Hindlimb muscle (tissue), 1 donor: ENCODE measurements around the gene THAP11. TPM values are rescaled to one million over a fixed set of nuclear protein-coding genes. Genes with fewer than 3 reads are reported as not detected.
A peak's percentile ranks its signal among the peaks of the same experiment; 100 is the strongest.

Source experiments
- DNase-seq: peaks from one replicate; pipeline ENCODE4 v3.0.0-alpha.2; 2013
- polyA plus RNA-seq: library from polyadenylated mRNA; unstranded; fragments of 120-200 nt; gene quantifications from one replicate; pipeline ENCODE4 v1.2.1, GENCODE V29; 2013; ENCODE audit not compliant: insufficient read length

The THAP11 gene
- polyA plus RNA-seq: 27.0 TPM

GRCh38 chr16:67841816-67842508 lies at the start of gene THAP11:
THAP11 (plus strand) TSS chr16:67842320; CDS start chr16:67842555, 235 bp downstream.
- DNase-seq: peak; percentile 97

- no peak for DNase-seq
These were observed 45.9 kb upstream of the THAP11 start for GRCh38 chr16:67796099-67796718.

GRCh38 chr16:67800338-67800926 lies 41.7 kb upstream of the THAP11 start:
- DNase-seq: no peak

- no peak for DNase-seq
These were observed 40.9 kb upstream of the THAP11 start for GRCh38 chr16:67801241-67801640.

- DNase-seq: no peak
These were observed 40.2 kb upstream of the THAP11 start for GRCh38 chr16:67801883-67802282.

- DNase-seq: no peak
These were observed 38.2 kb upstream of the THAP11 start for GRCh38 chr16:67803894-67804293.

- DNase-seq: no peak
These were observed 37.1 kb upstream of the THAP11 start for GRCh38 chr16:67804853-67805542.

GRCh38 chr16:67805718-67806427 lies 36.2 kb upstream of the THAP11 start:
- peak; percentile 15 for DNase-seq

- DNase-seq: peak; percentile 98
These were observed 35.5 kb upstream of the THAP11 start, which contains the start of the genes RANBP10 and TSNAXIP1 for GRCh38 chr16:67806428-67807147. RANBP10 (minus strand) TSS chr16:67806560; CDS start chr16:67806536, 24 bp downstream. TSNAXIP1 (plus strand) TSS chr16:67806889; CDS start chr16:67807150, 261 bp downstream.

- DNase-seq: no peak
These were observed 34.9 kb upstream of the THAP11 start for GRCh38 chr16:67807148-67807682.

- no peak for DNase-seq
These were observed 30.2 kb upstream of the THAP11 start for GRCh38 chr16:67811899-67812298.

- no peak for DNase-seq
These were observed 27.6 kb upstream of the THAP11 start for GRCh38 chr16:67814567-67814966.

GRCh38 chr16:67820608-67821259 lies 21.4 kb upstream of the THAP11 start:
- DNase-seq: no peak

- no peak for DNase-seq
These were observed 19.6 kb upstream of the THAP11 start for GRCh38 chr16:67822511-67822910.

GRCh38 chr16:67825119-67825518 lies 17.0 kb upstream of the THAP11 start:
- DNase-seq: no peak

GRCh38 chr16:67825906-67826305 lies 16.2 kb upstream of the THAP11 start:
- DNase-seq: no peak

GRCh38 chr16:67828651-67829050 lies 13.5 kb upstream of the THAP11 start:
- no peak for DNase-seq

- no peak for DNase-seq
These were observed 9.1 kb upstream of the THAP11 start for GRCh38 chr16:67833030-67833414.

- peak; percentile 95 for DNase-seq
These were observed 8.5 kb upstream of the THAP11 start for GRCh38 chr16:67833415-67834241.

GRCh38 chr16:67834242-67834614 lies 7.9 kb upstream of the THAP11 start:
- DNase-seq: no peak
